ENCODE data around the gene MCTP2.

MCTP2 gene

DNA sequence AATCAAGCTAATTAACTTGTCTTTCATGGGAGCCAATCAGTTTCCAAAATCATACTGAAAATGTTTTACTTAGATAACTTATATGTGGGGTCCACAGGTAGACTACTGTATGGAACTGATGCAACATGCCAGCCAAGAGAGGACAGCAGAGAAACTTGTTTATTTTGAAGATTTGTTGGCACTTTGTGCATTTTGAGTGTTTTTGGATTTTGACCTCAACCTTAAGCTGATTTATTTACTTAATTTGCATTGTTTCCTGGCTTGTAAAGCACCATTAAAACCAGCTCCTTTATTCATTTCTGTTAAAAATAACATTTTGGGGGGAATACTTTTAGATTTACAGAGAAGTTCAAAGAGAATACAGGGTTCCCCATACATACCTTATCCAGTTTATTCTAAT is 166.6 kb downstream of the MCTP2 start:
- no peak for DNase-seq (ENCODE audit: low spot score)

DNA sequence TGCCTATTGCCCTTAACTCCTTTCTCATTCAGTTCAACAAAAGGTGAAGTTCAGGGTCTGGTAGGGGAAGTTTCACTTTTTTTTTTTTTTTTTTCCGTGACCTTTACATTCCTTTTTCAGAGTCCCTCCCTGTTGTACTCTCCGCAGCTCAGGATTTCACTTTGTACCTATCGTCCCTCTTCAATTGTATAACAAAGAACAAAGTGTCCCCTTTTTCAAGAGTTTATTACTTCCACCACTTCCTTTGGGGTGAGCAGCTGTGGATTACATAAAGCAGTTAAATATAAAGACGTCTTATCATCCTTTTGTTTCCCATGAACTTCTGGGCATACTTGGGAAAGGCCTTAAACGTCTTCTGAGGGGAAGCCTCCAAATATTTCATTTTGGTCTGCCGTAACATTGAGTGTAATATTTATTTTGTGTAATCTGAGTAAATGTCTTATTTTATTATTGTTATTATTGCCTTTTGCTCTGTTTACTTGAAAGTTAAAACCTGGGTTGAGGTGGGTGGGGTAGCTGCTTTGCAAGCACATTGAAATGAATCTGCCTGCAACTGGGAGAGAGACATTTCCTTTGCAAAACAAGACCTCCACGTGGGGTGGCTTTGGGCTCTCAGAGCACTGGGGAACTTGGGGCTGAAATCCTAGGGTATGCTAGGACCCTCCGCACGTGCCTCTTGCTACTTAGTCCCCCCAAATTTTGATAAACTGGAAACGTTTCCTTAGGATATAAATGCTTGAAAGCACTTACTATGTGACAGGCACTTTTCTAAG is 169.4 kb downstream of the MCTP2 start:
- DNase-seq (ENCODE audit: low spot score), result no peak

DNA sequence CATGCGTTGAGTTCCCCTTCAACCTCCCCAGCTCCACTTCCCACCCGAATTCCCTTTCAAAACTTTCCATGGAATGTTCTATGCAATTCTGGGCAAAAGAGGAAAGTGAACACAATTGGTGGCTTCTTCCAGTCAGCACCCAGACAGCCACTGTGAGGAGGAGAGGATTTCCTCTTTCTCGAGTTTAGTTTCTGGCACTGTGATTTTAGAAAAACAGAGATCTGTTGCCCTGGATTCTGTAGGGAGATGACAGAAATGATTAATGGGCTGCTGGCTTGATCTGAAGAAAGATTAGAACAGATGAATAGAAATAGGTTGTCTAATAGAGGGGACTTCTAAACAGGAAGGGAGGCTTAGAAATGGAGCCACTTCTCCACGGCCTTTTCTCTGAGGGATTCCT is 172.0 kb downstream of the MCTP2 start:
- no peak for DNase-seq (ENCODE audit: low spot score)

DNA sequence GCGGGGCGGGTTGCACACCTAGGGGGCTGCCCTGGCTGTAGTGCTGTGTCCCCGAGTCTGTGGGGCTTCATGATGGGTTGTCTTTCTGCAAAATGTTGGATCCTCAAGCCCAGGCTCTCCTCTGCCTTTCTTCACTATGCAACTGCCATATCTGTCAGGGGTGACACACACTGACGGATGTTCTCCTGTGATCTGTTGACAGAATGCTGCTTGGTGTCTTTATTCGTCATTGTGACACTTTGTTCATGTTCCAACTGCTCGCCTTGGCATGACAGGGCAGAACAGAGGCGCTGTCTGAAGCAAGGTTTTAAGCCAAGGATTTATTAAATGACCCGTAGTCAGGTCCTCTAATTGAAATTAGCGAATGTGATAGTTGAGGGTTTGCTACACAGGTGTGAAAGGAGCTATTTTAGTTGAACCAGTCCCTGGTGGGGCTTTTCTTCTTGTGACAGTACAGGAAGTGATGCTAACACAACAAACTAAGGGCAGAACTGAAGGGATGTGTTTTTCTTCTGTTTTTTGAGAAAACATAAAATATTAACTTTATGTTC is 173.4 kb downstream of the MCTP2 start:
- no peak for DNase-seq (ENCODE audit: low spot score)

DNA sequence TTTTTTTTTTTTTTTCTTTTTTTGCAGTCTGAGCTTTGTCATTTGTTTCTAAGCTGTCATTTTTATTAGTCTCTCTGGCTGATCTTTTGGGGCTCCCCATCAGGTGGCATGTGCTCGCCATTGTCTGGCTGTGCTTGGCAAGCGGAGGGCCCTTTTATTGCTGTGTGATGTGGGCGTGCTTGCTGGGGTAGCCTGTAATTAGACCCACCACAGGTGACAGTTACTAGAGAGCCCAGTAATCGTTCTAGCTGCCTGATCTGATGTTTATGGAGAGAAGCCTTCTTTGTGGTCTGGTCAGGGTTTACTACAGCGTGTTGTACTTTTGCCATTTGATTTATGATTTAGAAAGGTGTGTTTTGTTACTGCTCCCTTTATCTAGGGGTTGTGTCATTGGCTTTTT is 179.9 kb downstream of the MCTP2 start:
- no peak for DNase-seq (ENCODE audit: low spot score)

DNA sequence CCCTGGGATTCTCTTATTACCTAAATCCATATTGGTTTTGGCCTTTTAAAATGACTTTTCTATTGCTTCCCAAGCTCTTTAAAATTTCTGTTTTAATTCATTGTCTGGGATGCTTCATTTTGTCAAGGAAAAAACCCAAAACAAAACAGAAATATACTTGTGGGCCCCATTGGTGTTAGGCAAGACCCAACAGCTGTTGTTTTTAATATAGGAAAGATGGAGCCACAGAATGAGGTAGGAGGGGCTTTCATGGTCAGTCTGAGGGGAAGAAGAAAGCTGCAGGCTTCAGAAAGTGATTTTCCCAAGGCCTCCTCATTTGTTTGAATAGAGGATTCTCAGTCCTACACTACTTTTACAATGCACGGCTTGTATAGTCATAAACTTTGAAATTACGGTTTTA is 180.5 kb downstream of the MCTP2 start:
- DNase-seq (ENCODE audit: low spot score), result no peak

DNA sequence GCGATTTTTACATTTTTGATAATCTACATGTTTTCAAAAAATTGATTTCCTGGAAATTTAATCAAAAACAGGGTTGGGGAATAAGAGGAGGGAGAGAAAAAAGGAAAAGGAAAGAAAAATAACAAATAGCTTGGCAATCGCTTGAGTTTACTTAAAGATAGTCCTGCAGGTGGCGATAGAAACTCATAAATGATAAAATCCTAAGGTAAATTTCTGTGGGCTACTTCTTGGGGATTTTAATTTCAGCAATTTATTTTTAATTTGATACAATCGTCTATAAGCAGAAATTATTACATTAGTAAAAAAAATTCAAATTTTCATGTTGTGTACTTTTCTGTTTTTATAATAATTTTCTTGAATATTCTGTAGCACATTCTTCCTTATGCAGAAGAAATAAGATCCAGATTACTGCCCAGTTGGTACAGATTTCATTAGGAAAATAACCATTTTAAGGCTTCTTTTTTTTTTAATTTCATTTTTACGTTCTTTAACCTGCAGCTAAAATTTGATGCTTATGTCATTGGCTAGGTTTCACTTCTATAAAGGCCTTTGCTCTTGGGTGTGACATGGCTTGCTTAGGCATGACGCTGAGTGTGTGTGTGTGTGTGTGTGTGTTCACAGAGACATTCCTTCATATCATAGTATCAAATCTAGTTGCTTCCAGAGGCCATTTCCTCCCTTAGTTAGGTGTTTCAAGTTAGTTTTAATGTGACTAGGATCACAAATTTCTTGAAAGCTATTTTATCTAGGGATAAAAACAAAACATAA is 181.8 kb downstream of the MCTP2 start:
- peak; percentile 9 for DNase-seq (ENCODE audit: low spot score)

DNA sequence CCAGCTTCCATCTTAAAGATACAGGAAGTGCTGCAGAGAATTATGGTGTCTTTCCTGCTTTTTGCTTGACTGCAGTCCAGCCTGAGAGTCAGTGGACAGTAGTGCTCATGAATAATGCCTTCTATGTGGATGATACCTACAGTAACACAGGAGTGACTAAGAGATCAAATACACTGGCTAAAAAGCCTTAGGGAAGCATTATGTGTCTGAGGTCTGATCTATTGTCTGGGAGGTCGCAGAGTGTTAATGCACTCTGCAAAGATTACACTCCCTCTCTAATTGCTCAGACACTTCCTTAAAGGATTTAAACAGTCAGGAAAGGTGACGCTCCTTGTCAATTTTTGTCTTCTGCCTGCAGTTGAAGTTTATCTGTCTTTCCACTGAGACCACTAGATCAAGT is 183.6 kb downstream of the MCTP2 start:
- no peak for DNase-seq (ENCODE audit: low spot score)

DNA sequence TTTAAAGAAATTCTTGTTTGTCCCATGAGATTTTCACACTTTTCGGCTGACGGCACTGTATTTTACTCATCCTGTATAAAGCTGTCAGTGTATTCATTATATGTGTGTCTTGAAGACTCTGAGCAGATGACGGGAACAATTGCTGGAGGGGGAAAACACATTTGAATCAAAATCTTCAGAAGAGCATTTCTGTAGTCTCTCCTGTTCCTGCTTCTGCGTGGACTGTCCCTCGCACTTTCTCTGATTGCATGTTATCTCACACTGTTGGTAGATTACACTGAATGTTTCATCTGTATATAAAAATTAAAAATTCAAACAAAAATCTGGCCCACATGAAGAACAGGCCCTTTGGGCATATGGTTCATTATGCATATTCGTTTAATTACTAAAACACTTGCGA is 184.9 kb downstream of the MCTP2 start:
- DNase-seq (ENCODE audit: low spot score), result no peak

DNA sequence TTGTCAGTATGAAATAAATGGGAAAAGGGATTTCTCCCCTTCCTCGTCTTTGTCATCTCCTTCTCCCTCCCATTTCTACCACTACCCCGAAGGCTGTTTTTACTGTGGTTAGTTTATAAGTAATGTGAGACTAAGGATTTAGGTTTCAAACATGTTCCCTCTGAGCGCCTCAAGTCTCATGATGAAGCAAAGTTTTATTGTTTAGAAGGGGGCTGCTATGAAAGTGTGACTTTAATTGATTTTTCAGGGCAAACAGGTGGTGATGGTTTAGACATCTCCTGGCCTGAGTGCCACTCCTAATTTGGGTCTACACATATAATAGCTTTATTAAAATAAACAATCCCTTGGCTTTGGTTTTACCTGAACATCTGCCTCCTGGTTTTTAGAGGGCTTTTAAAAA is 185.5 kb downstream of the MCTP2 start:
- no peak for DNase-seq (ENCODE audit: low spot score)

DNA sequence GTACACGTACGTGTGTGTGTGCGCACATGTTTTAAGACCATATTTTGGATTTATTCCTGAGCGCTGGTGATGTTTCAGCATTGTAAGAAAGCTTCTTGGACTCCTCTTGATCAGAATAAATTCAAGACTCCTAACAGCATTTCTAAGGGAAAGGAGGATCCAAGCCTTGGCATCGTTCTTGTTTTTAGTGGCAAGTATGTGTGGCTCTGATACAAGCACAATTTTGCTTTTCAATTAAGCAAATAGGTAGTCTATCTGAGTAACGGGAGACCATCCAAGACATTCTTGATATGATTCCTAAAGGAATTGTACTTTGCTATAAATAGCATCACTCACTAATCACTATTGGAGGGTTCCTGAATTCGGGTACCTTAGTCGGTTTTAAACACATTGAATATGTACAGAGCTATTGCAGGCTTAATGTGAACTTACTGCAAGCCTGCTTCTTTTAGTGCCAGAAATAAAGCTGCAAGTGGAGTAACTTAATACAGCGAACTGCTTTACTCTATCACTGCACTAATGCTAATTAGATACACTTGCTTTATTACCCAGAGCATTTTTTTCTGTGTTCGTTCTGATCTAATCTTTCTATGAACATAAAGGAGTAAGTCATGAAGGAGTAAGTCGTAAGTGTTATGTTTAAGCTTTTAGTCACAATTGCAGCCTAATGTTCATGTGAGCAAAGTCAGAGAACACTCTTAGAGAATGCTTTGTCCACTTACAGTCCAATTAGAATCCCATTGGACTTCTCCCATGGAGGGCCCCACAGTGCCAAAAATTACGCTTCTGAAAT is 186.3 kb downstream of the MCTP2 start:
- DNase-seq (ENCODE audit: low spot score), result no peak

DNA sequence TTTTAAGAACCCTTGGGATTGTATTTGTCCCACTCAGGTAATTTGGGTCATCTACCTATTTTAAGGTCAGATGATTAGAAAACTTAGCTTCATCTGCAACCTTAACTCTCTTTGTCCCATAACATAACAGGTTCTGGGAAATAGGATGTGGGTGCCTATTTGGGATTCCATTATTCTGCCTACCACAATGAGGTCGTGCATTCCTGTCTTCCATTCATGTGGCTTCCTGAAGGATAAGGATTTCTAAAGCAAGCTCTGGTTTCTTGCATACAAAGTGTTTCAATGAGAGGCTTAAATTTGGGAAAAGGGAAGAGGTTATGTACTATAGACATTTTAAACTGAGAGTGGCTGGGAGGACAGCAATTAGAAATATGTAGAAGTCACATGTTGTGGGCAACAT is 190.3 kb downstream of the MCTP2 start:
- no peak for DNase-seq (ENCODE audit: low spot score)

DNA sequence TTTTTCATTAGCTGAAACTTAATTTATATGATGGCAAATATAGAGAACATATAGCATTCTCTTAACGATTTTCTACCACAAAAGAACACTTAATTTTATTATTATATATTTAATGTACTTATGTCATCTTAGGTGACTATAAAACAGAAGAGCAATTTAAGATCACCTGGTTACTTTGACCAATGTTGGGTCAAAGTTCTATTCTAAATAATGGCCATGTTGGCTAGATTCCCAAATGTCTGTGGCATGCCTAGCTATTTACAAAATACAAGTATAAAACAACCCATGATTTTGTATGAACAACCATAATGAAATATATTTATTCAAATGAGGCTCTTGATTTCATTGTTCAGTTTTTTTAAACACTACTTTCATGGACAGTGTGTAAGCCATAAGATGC is 200.9 kb downstream of the MCTP2 start:
- no peak for DNase-seq (ENCODE audit: low spot score)

DNA sequence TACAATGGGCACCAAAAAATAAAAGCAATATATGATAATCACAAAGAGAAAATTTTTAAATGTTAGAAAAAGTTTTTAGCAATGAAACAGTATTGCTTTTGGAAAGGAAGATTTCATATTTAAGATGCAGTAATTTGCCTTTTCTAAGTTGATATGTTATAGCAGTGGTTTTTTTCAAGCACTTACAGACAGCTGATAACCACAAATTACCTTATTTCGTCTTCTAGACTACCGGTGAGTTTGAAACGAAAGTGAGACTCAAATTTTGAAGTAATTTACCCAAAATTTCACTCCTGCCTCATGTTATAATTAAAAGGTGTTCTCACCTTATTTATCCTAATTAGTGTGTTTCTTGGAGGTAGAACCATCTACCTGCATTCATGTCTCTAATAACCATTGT is 207.8 kb downstream of the MCTP2 start:
- no peak for DNase-seq (ENCODE audit: low spot score)

DNA sequence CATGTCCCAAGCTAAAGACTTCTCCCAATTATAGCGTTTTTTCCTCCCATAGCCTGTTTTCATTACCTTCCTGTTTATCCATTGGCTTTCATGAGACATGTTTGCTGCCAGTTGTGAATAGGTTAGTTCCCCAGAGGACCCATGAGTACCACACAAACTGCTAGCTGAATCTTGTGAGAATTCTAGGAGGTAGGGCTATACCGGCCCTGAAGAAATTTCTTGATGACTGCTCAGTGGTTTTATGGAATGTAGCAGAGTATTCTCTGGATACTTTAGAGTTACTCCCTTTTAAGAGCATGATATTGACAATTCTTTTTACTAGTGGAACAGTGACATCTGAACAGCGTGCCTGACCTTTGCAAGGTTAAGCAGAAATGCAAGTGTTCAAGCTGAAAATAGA is 210.4 kb downstream of the MCTP2 start:
- DNase-seq (ENCODE audit: low spot score), result no peak

DNA sequence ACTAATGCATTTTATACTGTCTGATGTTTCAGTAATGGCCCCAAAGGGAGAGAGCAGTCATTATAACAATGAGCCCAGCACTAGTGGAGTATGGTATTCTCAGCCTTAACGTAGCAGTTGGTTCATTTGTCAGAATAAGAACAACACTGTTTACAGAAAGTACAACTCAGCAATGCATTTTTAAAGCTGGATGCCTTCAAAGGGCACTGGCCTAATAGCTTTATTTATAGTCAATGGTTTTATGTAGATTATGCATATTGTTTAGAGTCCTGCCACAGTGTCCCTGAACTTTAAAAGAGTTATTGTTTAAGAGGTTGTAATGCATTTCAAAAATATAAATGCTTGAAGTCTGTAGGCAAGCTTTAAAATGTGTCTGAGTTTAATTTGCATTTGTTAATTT is 211.1 kb downstream of the MCTP2 start:
- no peak for DNase-seq (ENCODE audit: low spot score)

DNA sequence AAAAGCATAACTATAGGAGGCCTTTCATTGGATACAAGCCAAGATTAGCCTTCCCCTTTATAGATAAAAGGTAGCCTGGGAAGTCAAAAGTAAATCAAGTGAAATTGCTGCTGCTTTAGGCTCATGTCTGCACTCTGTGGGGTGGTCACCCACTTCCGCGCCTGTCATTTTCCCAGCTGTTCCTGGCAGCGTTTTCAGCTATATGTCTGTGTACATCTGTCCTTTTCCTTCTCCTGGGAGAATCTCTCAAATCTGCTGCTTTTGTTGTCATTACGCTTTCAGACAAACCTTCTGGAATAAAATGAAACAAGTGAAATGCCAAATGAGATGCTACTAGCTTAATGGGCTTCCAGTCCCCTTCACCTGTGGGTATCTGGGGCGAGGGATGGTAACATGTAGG is 211.8 kb downstream of the MCTP2 start:
- no peak for DNase-seq (ENCODE audit: low spot score)

DNA sequence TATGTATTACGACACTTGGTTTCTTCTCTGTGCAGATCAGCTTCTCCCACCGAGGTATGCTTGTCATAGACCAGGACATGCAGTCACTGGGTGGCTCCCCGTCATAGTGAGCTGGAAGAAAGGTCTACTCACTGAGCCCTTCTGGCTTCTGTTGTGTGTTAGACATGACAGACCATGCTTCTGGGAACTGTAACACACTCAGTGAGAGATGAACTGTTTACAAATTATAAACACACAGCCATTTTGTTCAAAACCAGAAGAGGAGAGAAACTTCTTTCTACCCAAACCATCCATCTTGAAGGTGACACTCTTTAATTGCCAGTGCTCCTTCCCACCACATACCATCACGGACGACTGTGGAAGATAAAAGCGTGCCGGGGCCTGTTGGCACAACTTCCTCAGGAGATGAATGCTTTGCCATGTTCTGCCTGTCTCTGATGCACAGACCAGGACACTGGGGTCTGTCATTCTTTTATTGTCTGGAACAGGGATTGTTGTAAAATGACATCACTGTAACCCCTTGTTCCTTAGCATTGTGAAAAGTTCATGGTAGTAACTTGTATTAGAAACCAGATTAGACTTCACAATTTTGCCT is 214.3 kb downstream of the MCTP2 start:
- no peak for DNase-seq (ENCODE audit: low spot score)

DNA sequence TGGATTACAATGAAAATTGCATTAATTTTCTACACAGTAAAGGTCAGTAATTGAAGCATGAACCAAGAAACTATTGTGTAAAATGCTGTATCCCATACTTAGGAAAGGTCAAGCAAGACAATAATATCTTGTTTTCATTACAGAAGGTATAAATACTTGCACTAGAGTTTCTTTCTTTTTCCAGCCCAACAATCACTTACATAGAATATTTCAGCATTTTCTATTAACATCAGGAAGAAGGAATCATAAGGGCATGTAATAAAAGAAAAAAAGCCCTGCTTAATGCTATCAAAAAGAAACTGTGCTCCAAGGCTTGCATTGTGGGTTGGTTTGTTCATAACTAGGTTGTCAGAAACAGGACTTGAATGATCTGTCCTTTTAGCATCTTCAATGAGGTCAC is 215.1 kb downstream of the MCTP2 start:
- no peak for DNase-seq (ENCODE audit: low spot score)

DNA sequence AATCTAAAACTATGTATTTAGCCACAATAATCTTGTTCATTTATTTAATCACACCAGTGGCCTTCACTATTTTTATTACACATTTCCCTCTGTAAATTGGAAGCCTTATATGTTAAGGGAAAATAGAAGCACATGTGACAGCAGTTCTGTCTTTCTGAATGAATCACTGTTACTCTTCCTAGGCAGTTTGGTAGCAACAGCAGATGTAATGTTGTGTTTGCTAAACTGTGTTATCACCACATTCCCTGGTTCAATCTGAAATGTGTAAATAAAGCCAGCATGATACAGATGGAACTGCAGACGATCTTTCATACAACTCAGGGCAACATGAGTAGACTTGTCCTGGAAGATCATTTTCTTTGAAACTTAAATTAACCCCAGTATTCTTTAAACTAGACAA is 220.1 kb downstream of the MCTP2 start:
- no peak for DNase-seq (ENCODE audit: low spot score)

DNA sequence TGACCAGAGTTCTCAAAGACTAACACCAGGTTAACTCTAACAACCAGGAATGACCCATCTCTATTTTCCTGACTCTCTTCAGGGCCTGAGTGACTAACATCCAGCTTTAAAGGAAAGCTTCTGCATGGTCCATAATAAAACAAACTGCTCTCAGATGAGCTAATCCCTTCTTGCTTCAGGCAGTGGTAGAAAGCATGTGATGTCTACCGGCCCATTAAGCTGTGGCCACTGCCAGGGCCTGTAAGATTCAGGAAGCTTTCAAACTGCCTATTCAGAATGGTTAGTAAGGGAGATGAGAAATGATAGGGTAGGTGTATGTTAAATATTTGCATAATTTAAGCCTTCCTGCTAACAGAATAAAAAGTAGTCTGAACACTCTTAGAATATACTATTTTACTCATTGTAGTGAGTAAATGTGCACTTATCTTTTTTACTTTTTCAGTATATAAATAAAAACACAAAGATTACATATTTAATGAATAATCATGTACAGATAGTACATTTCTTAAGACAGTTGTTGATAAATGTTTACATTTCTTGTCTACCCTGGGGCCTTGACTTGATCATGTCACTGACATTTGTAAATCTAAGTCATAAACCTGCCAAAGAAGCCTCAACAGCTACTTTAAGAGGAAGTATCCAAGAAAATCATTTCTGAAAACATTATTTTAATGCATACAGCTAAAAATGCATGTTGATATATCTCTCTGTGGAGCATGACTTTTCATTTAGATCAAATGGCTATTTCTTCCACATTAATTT is 222.0 kb downstream of the MCTP2 start:
- DNase-seq (ENCODE audit: low spot score), result no peak

DNA sequence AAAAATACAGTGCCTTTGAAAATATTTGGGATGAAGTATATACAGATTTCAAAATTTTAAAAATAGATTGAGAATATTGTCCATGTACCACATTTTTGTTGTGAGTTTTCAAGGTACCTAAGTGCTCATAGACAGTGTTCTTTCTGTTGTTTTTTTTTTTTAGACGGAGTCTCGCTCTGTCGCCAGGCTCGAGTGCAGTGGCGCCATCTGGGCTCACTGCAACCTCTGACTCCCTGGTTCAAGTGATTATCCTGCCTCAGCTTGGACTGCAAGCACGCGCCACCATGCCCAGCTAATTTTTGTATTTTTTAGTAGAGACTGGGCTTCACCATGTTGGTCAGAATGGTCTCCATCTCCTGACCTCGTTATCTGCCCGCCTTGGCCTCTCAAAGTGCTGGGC is 223.9 kb downstream of the MCTP2 start:
- DNase-seq (ENCODE audit: low spot score), result no peak
